GM18508 (cell line): Measurements from ENCODE around the gene TMEM47.

Experiments
- ATAC-seq: cut with Tn5 transposase; IDR thresholded peaks from one replicate; pipeline ENCODE4 v1.9.1; 2021; ENCODE audit warnings: moderate number of reproducible peaks; ENCODE audit not compliant: insufficient read depth, unreplicated experiment

The TMEM47 gene

DNA sequence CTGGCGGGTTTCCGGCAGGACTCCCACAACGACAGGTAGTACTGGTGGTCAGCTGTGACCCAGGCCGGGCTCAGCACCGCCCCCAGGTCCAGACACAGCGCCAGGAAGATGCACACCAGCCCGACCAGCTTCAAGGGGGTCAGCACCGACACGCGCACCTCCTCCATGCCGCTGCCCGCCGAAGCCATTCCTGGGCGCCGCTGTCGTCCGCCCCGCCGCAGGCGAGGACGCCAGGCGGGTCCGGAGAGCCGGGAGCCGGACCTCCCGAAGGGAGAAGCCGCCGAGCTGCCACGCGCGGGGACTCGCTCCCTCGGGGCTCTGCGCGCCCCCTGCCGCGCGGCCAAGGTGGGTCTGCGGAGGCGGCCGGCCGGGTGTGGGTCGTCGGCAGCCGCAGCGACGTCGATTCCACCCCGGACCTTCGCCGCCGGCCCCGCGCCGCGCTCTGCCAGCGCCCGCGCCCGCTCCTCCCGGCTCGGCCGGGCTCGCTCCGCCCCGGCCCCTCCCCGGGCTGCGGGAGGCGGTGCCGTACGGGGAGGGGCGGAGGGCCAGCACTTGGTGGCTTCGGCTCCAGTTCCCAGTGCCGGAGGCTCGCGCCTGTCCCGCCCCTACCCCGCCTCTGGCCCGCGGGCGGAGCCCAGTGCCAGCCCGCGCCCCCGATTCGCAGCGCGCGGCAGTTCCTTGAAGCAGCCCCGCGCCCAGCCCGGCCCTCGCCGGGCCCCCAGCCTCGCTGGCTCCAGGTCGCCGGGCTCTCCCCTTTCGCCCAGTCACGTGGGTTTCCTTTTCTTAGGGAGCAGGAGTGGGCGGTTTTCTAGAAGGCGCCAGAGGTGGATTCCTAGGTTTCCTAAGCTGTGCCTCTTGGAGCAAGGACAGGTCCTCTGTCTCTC lies at the start of gene TMEM47:
Gene TMEM47 (minus strand): TSS at position 444 of the 884 bp plus-strand sequence. CDS start 256 bp downstream, at position 188.
- ATAC-seq = no peak

DNA sequence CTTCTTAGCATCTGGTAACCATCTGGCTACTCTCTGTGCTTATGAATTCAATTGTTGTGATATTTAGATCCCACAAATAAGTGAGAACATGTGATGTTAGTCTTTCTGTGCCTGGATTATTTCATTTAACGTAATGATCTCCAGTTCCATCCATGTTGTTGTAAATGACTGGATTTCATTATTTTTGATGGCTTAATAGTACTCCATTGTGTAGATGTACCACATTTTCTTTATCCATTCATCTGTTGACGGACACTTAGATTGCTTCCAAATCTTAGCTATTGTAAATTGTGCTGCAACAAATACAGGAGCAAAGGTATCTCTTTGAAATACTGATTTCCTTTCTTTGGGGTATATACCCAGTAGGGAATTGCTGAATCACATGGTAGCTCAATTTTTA lies 30.0 kb upstream of the TMEM47 start:
- no peak for ATAC-seq

DNA sequence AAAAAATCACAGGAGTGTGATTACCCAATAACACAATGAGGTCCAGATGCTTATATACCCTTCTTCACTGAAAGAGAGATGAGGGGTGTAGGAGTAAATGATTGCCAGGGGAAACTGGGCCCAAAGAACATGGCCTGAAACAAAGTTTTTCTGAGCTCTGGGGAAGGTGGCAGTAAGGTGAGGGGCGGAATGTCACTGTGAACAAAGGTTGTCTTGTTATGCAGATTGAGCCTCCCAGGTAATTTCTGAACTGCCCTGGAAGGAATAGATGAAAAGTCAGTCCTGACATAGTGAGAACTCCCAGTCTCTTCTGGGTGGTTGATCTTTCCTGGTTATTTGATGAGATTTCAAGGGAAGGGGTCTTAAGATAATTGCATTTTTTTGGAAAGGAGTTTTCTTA lies 2.5 kb upstream of the TMEM47 start:
- no peak for ATAC-seq

DNA sequence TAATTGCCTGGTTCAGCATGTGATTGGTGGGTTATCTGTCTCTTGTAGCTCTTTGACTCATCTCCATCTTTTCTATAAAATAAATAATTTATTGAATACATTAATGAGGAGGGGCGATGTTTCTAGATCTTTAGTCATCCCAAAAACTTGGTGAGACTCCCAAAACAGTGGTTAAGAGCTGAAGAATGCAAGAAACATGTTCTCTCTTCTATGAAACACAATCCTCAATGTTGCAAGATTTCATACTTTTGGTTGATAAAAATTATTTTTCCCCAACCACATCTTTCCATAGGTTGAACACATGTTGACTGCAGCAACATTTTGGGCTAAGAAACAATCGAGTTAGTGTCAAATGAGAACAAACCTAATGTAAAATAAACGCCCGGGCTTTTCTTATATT lies 1.2 kb upstream of the TMEM47 start:
- no peak for ATAC-seq

DNA sequence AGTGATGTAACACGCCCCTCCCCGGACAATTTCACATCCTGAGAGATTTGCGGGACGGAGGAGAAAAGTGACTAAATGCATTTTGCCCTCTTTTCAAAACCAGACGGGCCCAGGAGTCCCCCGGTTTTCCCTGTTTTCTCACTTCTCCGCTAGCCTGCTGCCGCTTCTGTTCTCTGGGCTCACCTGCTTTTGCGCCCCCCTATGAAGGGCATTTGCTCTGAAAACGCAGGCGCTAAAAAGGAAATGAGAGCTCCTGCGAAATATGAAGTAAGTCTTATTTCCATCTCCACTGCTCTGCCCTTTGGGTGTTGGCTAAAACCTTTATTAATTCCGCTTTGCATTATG lies 613 bp upstream of the TMEM47 start:
- ATAC-seq = no peak

DNA sequence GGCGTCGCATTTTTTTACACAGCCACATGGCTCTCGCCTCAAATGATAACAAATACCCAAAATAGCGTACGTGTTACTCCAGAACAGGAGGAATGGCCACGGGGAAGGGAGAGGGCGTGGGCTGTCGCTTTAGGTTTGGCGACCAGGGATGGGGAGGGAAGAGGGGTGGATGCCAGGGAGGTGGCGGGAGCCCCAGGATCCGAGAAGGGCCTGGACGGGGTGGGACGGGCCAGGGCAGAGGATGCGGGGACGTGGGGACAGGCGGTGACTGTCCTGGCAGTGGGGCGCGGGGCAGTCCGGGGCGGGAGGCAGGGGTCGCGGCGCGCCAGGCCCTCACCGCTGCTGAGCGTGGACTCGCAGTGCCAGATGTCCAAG lies 631 bp downstream of the TMEM47 start:
- ATAC-seq = no peak

DNA sequence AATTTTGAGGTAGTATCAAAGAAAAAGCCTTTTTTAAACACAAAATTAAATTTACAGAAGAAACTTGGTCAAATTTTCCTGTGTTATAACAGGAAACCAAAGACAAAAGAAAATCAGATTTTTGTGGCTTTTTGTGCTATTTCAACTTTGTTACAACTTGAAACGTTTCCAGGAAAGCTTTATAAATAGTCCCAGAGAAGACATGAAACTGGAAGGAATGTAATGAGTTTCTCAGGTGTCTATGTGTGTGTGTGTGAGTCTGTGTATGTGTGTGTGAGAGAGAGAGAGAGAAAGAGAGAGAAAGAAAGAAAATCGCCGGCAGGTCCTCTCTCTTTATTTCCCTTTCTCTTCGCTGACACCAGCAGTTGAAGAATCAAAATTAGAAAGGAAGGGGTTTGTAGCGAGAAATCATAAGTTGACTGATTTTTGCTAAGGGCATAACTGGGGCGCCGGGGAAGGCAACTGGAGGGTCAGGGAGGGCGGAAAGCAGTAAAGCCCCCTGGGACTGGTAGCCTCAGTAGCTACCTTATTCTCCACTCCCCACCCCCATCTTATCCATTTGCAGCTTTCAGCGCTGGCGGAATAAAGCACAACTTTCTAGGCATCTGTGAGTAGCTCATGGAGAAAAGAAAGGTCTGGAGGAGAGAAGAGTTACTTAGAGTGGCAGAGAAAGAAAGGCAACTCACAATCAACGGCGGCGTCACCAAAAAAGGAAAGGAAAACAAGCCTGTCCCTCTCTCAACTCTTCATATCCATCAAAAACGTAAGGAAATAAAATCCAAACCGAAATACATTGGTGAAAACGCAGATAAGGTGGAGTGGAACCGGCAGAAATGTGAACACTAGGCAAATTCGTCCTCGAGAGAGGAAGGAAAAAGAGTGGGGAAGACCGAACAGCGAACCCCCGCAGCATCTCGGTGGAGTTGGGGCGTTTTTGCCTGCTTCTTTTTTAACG lies 1.3 kb downstream of the TMEM47 start:
- ATAC-seq = no peak

DNA sequence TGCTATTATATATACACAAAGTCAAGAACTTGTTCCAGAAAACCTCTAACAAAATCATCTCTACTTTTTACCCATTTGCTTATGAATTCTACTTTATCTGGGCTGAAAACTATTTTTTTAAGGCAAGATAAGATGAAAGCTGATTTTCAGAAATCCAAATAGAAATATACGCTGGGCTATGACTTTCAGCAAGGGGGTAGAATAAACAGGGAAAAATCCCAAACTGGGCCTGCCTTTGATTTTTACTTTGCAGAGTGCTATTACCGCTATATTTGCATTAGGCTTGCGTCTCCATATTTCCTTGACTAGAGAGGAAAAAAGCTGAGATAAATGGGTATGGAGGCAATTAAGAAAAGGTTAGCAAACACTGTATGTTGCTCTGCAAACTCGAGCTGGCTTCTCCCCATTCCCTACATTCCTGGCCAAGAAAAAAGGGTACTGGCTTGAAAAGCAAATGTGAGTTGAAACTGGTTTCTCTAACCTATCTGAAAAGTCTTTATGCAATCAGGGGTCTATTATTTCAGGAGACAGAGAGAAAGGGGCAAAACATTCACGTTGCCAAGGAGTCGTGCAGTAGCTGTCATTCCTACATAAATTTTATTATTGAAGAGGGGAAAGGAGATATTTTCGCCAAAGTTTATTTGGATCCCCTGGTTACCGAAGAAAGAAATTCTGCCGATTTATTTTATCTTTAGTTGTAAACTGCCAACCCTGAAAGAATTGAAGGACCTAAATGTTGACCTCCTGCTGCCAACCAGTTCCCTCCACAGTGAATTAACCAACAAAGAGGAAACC lies 2.2 kb downstream of the TMEM47 start:
- no peak for ATAC-seq

DNA sequence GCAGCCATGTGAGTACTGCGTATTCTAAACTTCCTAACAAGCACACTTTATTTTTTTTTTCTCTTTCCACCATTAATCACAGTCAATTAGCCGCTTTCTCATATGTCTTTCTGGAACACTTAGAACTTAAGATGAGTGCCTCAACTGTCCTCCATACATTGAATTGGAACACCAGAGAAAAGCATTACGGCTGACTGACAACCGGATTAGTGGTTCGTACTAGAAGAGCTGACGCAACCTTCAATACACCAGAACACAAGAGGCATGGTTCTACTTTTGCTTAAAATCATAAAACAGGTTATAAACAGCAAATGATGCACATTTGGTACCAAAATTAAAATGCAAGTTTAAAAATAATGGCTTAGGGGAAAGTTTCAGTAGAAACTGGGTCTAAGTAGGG lies 3.3 kb downstream of the TMEM47 start:
- ATAC-seq = no peak

DNA sequence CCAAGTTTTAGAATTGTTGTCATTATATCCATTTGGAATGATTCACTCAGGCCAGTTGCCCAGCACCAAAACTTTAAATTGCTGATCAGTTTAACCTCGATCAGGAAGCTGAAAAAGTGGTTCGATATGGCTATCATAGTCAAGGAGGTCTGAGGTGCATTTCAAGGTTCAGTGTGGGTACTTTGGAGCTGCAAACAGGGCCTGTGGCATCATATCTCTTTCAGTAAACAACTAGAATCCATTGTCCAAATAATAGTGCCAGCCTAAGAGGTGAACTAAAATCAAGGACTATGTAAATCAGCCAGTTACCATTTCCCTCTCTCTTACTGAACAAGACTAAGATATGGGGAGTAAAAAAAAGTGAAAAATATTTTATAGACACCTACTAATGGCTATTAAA lies 14.2 kb downstream of the TMEM47 start:
- no peak for ATAC-seq

DNA sequence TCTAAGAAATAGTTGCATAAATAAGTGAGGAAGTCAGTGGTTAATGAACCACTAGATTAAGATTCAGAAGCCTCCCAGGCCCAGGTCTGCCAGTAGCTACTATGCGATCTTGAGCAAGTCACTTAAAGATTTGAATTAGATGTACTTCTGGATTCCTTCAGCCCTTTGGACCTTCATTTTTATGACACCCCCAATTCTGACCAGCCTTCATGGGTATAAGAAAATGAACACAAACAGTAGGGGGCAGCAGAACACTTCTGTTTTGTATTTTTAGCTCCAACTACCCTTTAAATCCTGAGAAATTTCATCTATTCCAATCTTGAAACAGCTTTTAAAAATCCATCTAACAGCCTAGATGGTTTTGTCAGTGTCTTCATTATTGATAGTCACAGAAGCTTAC lies 19.0 kb downstream of the TMEM47 start:
- no peak for ATAC-seq

DNA sequence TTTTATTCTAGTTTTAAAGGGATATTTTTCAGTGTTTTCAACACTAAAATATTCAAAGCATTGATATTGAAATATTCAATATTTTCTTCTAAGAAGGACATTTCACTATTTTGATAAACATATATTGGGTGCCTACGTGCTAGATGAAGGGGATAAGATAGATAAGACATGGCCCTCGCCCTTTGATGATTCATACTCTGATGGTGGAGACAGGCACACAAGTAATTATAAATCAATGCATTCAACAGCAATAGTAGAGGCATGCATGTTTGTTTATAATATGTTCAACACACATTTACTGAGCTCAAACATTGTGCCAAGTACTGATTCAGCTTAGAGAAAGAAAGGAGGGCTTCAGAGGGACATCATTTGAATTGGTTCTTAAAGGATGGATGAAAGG lies 22.7 kb downstream of the TMEM47 start:
- no peak for ATAC-seq

DNA sequence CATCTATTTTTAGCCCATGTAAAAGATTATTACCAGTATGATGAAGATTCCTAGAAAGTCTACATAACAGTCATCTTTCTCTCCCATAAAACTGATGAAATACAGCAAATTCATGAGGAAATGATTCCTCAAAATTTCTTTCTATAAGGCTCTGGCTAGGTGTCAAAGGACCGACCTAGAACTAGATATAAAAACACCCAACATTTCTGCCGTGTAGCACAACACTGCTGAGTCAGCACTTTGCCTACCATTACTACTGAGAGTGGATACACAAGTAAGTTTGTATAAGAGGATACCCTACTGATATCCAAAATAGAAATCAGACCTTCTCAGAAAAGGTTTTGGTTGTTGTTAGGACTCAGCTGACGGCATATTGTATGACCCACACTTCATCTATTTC lies 24.7 kb downstream of the TMEM47 start:
- no peak for ATAC-seq

DNA sequence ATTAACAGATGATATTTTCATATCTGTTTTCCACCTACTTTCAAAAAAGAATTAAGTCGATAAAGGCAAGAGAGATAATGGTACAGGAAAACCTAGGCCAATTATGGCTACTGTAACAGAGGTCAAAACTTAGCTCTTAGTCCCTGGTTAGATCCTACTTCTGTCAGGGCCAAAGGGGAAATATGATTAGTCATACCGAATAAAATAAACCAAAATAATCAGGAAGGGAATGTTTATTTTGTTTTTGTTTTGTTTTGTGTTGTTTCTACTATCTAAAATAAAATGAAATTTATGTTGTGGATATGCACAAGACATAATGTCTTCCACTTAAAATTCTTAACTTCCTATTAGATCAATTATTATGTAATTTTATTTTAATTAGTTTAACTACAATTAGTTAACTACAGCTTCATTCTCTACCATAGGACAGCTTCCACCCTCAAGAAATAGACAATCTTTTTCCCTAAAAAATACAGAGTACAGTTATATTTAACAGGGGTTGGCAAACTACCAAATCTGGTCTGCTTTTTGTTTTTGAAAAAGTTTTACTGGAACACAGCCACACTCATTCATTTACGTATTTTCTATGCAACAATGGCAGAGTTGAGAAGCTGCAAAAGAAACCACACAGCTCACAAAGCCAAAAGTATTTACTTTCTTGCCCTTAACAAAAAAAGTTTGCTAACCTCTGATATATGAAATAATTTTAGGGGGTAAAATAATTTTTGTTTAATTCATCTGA lies 25.4 kb downstream of the TMEM47 start:
- ATAC-seq = no peak

DNA sequence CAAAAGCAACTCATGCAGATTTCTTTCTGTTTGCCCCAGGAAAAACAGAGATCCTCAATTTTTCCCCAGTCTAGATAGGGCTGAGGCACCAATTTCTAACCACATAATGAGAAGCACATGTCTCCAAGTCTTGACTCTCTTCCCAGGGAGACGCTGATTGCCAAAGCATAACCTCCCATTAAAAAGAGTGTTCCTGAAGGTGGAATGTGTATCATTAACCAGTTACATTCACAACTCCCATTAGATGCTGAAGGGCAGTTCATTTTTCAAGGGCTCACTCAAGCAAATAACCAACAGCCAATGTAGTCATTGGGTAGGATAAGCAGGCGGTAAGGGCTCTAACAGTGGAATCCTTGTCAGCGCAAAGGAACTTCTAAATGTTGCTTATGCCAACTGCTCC lies 27.5 kb downstream of the TMEM47 start:
- ATAC-seq = no peak

DNA sequence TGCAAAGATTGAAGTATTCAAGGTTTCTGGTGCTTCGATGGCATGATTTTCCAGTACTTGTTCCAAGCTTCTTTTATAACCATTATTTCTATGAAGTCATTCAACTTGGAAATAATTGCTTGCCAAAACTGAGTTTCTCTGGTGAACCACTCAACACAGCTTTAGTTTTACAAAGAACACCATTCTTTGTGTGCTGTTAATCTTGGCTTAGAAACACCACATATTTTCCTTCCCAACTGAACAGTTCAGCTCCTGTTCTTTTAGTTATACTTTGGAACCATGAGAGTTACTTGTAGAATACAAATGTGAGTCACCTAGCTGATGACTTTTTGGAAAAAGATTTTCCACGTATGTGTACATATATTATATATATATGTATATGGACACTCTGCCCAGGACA lies 32.7 kb downstream of the TMEM47 start:
- no peak for ATAC-seq

DNA sequence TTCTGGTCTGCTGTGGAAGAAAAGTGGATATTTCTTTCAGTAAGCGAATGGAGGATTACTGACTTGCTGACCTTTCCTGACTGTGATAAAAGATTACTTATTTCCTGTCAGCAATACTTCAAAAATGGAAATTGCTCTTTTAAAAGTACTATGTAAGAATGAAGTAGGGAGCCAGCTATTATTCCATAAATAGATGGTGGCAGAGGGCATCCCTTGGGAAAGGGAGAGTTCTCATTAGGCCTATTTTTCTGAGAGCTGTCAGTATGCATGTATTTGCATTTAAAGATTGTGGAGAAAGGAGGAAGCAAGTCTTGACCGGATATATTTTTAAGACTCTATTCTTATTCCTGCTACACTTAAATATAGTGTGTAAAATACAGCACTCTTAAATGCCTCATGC lies 37.2 kb downstream of the TMEM47 start:
- no peak for ATAC-seq

DNA sequence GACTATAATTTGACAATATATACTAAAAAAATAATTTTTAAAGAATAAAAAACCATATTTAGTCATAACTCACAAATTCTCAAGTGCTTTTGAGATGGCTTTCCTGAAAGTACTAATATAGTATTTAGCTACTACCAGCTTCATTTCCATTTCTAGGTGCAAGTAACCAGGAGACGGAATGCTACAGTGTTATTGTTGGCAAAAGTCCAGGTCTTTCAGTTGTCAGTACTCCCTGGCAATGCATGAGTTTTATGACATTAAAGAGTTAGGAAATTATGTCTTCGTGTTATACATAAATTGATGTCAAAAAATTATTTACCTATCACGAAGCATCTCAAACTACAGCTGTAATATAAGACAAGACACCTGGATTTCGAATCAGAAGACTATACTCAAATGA lies 45.0 kb downstream of the TMEM47 start:
- no peak for ATAC-seq

DNA sequence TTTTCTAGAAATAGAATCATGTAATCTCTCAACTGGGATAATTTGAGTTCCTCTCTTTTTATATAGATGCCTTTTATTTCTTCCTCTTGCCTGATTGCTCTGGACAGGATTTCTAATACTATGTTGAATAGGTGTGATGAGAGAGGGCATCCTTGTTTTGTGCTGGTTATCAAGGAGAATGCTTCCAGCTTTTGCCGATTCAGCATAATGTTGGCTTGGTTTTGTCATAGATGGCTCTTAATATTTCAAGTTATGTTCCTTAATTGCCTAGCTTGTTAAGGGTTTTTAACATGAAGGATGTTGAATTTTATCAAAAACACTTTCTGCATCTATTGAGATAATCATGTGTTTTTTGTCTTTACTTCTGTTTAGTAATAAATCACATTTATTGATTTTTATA lies 58.7 kb downstream of the TMEM47 start:
- no peak for ATAC-seq

DNA sequence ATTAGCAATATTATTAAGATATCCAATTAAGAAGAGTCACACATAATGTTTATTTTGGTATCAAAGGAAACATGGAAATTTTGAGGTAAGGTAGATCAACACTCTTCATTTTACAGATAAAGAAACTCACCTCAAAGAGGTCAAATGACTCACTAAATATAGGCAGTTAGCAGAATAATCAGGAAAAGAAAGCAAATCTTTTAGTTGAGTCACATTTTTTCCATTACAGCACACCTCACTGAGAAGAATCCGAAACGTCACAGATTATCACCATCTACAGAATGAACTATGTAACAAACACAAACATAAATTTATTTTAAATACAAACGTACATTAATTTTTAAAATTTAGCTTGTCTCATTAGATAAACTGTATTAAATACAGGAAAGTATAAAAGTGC lies 70.1 kb downstream of the TMEM47 start:
- ATAC-seq = no peak
